Measurements from ENCODE around the gene OPN1SW.

GRCh38 chr7:128739048-128739962 lies 36.3 kb downstream of the OPN1SW start, which contains the start of gene CALU:
- TF ChIP-seq, protein P1, sequence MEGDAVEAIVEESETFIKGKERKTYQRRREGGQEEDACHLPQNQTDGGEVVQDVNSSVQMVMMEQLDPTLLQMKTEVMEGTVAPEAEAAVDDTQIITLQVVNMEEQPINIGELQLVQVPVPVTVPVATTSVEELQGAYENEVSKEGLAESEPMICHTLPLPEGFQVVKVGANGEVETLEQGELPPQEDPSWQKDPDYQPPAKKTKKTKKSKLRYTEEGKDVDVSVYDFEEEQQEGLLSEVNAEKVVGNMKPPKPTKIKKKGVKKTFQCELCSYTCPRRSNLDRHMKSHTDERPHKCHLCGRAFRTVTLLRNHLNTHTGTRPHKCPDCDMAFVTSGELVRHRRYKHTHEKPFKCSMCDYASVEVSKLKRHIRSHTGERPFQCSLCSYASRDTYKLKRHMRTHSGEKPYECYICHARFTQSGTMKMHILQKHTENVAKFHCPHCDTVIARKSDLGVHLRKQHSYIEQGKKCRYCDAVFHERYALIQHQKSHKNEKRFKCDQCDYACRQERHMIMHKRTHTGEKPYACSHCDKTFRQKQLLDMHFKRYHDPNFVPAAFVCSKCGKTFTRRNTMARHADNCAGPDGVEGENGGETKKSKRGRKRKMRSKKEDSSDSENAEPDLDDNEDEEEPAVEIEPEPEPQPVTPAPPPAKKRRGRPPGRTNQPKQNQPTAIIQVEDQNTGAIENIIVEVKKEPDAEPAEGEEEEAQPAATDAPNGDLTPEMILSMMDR (IDR thresholded peaks at IDR 0.05), result peak in 1 of 7 experiments; percentile 1
- peak; percentile 71 to 91 (median 88) for TF ChIP-seq POLR2A (IDR thresholded peaks at IDR 0.05)
